GM19467 (cell line): Measurements from ENCODE around the gene DEFB131B.
"Not testable (repeated sequence)": the region's sequence is repeated elsewhere in the genome, so short reads cannot be mapped to it uniquely, and the experiment has no call there.

Experiments used
- ATAC-seq: cut with Tn5 transposase; IDR thresholded peaks from one replicate; pipeline ENCODE4 v1.9.1; 2021; ENCODE audit warnings: mild to moderate bottlenecking, moderate library complexity; ENCODE audit not compliant: unreplicated experiment

Gene DEFB131B

DNA sequence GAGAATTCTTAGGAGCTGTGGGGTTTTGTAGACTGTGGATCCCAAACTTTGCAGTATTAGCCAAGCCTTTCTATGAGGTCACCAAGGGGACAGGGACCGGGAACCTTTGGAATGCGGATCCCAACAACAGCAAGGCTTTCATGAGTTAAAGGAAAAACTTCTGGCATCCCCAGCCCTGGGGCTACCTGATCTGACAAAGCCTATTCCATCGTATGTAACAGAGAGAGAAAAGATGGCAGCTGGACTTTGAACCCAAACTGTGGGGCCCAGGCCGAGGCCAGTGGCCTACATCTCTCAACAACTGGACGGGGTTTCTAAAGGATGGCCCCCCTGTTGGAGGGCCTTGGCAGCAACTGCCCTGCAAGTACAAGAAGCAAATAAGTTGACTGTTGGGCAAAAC, 32.5 kb downstream of the DEFB131B start:
- not testable (repeated sequence) for ATAC-seq

DNA sequence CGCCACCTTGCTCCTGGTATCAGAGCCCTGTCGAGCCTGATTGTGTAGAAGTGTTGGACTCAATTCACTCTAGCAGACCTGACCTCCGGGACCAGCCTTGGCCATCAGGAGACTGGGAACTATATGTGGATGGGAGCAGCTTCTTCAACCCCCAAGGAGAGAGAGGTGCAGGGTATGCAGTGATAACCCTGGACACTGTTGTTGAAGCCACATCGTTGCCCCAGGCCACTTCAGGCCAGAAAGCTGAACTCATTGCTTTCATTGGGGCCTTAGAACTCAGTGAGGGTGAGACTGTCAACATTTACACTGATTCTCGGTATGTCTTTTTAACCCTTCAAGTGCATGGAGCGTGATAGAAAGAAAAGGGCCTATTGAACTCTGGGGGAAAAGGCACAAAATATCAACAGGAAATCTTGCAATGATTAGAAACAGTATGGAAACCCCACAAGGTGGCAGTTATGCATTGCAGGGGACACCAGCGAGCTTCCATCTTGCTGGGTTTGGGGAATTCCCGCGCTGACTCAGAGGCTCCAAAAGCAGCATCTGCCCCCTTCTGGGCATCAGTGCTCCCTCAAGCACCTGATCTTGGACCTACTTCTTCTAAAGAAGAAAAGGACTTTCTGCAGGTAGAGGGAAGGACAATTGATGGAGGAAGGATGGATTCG, 33.2 kb downstream of the DEFB131B start:
- not testable (repeated sequence) for ATAC-seq

DNA sequence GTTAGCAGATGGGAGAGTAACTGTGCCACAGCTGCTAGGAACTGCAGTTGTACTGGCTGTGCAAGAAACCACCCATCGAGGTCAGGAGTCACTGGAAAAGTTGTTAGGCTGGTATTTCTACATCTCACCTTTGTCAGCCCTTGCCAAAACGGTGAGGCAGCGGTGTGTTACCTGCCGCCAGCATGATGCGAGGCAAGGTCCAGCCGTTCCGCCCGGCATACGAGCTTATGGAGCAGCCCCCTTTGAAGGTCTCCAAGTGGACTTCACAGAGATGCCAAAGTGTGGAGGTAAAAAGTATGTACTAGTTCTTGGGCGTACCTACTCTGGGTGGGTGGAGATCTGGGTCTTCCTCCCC, 33.7 kb downstream of the DEFB131B start:
- ATAC-seq: not testable (repeated sequence)

DNA sequence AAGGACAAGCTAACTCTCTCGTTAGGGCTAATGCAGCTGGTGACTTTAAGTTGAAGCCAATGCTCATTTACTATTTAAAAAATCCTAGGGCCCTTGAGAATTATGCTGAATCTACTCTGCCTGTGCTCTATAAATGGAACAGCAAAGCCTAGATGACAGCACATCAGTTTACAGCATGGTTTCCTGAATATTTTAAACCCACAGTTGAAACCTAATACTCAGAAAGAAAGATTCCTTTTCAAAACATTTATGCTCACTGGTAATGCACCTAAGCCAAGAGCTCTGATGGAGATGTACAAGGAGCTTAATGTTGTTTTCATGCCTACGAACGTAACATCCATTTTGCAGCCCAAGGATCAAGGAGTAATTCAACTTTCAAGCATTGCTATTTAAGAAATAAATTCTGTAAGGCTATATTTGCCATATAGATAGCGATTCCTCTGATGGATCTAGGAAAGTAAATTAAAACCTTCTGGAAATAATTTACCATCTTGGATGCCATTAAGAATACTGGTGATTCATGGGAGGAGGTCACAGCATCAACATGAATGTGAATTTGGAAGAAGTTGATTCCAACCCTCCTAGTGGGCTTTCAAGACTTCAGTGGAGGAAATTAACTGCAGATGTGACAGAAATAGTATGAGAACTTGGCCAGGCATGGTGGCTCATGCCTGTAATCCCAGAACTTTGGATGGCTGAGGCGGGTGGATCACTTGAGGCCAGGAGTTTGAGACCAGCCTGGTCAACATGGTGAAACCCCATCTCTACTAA, 35.7 kb downstream of the DEFB131B start:
- ATAC-seq: no peak

DNA sequence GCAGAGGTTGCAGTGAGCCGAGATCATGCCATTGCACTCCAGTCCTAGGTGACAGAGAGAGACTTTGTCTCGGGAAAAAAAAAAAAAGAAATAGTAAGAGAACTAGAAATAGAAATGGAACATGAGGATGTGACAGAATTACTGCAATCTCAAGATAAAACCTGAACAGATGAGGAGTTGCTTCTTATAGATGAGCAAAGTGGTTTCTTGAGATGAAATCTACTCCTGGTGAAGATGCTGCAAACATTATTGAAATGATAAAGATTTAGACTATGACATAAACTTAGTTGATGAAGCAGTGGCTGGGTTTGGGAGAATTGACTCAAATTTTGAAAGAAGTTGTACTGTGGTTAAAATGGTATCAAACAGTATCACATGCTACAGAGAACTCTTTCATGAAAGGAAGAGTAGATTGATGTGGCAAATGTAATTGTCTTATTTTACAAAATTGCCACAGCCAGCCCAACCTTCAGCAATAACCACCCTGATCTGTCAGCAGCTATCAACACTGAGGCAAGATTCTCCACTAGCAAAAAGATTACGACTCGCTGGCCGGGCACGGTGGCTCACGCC, 36.5 kb downstream of the DEFB131B start:
- ATAC-seq: no peak

DNA sequence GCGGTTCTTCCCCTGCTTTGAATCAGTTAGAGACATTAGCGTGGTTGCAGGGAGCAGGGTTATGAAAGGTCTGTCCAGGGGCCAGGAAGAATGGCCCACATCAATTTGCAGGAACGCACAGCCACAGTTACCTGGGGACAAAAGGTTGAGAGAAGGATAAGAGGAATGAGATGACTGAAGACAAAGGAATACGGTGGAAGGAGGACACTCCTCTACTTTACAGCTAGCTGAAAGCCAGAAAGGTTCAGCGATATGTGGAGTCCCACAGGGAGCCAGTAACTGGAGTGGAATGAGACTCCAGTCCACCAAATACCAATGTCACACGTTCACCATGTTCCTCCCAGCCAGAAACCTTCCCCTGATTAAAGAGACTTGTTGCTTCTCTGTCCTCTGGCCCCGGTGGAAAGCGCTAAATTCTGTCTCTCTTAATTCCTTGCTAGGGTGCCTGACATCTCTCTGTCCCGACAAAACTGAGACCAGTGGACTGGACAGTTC, 39.4 kb downstream of the DEFB131B start:
- no peak for ATAC-seq

DNA sequence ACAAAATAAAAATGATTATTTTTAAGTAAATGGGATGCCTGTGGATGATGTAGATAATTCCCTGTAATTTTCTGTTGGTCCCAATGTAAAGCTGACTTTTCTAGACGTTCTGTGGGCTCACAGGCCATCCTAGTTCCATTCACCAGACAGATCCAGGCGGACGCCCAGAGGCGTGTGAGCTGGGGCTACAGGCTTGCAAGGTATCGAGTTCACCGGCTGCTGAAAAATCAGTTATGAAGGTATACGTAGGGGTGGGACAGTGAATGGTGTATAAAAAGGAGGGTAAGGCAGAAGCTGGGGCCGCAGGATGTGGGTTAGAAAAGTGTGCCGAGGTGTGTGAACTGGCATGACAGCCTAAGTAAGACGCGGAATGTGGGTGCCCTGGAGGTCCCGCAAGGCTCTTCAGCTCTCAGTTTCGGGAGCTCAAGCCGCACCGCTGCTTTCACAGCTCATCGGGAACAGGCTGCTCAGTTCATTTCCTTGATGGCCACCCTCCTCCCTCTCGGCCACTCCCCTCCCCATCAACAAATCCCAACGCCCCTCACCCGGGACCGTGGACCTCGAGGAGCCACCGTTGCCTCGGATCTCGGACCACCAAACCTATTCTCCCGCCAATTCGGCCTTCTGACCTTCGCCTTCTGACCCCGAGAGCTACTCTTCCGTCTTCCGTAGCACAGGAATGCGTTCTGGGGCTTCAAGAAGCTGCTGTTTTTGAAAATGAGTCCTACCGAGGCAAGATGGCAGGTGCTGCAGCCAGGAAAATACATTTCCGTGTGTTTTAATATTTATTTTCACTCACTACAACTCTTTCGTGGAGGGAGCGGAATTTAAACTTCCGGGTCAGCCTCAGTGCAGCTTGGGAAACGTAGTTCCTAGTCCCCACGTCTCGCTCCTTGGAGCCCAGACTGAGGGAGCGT, 49.8 kb downstream of the DEFB131B start, which contains the start of gene XNDC1N:
XNDC1N (minus strand) TSS at position 775 of the 917 bp plus-strand sequence. CDS start 5,241 bp downstream, outside the sequence.
- peak; percentile 50 for ATAC-seq

DNA sequence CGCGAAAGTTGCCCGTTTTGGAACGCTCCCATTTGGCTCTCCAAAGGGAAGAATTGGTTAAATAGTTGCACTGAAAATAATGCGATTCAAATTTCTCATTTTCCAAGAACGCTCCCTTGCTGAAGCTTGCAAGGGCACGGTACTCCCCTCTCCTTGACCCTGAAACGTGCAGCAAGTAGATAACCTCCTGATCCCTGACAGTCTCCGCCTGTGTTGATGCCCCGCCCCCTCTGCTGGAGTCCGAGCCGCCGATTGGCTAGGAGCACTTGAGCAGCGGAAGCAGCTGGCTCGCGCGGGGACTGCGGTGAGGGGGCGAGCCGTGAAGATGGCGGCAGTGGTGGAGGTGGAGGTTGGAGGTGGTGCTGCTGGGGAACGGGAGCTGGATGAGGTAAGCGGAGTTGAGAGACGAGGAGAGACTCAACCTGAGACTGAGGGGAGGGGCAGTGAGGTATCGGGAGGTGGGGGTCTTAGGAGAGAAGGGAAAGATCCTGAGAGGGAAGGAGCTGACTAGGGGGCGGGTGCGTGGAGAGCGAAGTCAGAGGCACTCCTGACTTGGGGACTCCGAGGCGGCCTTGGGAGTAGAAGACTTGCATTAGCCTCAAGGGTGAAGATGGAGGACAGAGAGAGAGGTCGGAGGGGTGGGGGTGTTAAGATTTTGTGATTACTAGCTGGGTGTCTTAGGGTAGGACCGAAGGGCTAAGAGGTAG, 50.6 kb downstream of the DEFB131B start, which contains the start of gene RNF121:
RNF121 (plus strand) TSS at position 310 of the 707 bp plus-strand sequence; CDS start at position 326, 16 bp downstream.
- peak; percentile 67 for ATAC-seq

DNA sequence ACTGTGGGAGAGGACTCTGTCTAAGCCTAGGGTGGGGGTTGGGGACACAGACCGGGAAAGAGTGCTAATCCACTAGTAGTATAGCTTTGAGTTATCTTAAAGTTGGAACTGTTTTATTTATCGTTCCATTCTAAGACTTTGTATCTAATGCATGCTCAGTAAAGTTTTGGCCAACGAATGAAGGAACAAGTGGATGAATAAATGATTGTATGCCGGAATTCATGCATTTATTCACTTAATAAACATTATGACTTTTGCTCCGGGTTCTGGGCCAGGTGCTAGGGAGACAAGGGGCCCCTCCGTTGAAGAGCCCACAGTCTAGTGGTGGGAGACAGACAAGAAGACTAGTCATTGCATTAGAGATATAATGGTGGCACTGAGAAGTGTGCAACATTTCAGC, 51.2 kb downstream of the DEFB131B start:
- ATAC-seq: no peak

DNA sequence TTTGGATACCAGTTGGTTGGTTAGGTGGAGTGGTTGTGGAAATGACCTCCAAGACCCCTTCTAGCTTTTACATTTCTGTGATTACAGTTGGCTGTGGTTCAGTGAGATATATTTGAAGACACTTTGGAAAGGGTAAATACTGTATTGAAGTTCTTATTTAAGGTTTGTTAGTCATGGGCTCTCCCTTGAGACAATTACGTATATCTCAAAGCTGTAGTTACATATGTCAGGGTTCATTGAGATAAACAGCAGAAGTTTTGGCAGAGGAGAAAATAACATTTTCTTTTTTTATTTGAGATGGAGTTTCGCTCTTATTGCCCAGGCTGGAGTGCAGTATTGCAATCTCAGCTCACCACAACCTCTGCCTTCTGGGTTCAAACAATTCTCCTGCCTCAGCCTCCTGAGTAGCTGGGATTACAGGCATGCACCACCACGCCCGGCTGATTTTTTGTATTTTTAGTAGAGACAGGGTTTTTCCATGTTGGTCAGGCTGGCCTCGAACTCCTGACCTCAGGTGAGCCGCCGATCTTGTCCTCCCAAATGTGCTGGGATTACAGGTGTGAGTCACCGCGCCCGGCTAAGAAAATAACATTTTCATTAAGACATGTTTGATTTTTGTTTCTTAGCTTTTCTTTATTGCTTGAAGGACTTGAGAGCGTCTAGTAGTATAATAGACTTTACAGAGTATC, 52.4 kb downstream of the DEFB131B start:
- no peak for ATAC-seq

DNA sequence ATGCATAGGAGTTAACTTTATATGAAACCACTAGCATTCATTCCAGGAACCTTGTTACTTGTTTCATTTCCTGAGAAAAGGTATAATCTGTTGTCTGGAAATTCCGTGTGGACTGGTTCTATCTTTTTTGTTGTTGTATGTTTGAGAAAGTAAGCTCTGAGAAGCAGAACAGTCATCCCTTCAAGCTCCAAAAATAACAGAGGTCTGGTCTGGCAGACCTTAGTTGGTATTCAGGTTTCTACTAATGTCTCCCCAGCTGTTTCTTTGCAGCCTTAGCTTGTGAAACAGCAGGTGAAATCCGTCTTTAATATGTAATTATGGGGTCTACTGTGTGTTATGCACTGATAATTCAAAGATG, 53.0 kb downstream of the DEFB131B start:
- ATAC-seq: no peak

DNA sequence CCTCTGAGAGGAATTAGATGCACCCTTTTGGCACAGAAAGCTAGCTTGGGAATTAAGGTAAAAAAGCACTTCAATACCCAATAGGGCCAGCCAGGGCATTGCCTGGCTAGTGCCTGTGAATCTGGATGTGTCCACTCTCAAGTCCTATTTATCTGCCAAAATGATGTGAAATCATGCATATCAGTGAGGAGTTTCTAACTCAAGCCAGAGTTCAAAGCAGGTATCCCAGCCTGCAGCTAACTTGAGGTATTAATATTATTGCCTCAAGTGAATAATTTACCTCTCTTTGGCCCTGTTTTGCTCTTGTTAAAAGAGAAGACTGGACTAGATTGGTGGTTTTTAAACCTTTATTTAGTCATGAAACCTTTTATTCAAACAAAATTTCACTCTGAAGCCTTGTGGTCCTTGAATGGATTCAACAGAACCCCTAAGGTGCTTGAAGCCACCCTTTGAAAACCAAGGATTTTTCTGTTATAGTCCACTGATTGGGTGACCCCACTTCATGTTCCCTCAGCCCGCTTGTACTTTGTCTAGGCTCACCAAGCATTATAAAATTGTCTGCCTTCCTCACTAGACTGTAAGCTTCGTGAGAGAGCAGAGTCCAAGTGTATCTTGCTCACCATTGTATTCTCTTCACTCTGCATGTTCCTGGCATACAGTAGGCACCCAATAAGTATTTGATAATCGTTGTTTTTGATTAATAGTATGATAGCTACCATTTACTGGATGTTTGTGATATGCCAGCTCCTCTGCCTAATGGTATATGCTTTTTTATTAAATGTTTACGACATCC, 55.1 kb downstream of the DEFB131B start:
- no peak for ATAC-seq
